IPS-NIHi7 (cell line): Measurements from ENCODE around the gene OTOG.

ENCODE experiments used
- DNase-seq: peaks from one replicate; pipeline ENCODE4 v3.0.0; 2012; ENCODE audit warnings: mixed read lengths; ENCODE audit errors: extremely low spot score

Gene OTOG, protein sequence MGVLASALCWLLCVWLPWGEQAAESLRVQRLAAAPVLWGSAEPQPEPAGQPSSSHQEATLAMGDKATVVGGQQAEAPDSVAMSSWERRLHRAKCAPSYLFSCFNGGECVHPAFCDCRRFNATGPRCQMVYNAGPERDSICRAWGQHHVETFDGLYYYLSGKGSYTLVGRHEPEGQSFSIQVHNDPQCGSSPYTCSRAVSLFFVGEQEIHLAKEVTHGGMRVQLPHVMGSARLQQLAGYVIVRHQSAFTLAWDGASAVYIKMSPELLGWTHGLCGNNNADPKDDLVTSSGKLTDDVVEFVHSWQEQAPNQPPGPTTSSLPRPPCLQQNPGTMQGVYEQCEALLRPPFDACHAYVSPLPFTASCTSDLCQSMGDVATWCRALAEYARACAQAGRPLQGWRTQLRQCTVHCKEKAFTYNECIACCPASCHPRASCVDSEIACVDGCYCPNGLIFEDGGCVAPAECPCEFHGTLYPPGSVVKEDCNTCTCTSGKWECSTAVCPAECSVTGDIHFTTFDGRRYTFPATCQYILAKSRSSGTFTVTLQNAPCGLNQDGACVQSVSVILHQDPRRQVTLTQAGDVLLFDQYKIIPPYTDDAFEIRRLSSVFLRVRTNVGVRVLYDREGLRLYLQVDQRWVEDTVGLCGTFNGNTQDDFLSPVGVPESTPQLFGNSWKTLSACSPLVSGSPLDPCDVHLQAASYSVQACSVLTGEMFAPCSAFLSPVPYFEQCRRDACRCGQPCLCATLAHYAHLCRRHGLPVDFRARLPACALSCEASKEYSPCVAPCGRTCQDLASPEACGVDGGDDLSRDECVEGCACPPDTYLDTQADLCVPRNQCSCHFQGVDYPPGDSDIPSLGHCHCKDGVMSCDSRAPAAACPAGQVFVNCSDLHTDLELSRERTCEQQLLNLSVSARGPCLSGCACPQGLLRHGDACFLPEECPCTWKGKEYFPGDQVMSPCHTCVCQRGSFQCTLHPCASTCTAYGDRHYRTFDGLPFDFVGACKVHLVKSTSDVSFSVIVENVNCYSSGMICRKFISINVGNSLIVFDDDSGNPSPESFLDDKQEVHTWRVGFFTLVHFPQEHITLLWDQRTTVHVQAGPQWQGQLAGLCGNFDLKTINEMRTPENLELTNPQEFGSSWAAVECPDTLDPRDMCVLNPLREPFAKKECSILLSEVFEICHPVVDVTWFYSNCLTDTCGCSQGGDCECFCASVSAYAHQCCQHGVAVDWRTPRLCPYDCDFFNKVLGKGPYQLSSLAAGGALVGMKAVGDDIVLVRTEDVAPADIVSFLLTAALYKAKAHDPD (N-terminal part only)

GRCh38 chr11:17547051-17547577, at the start of gene OTOG:
Gene OTOG, plus strand, starts transcription at chr11:17547259. Its CDS starts 114 bp downstream, at chr11:17547373.
- peak; percentile 85 for DNase-seq

DNA sequence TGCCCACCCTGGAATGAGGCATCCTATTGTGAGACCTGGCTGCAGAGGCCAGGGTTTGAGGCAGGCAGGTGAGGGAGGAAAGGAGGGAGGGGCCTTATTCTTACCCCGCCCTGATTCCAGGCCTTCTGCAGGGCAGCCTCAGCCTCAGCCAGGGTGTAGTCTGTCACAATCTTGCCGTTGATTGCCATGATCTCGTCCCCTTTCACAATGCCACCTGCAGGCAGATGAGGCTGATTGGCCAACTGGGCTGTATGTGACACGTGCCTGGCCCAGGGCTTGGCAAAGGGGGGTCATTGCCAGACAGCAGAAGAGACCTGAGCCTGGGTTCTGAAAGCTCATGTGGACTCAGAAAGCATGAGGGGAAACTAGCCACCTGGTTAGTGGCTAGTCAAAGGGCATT, 49.0 kb upstream of the OTOG start:
- peak; percentile 31 for DNase-seq

GRCh38 chr11:17498475-17498874, 48.6 kb upstream of the OTOG start:
- DNase-seq: peak; percentile 56

- no peak for DNase-seq
Measured at GRCh38 chr11:17500673-17501072, 46.4 kb upstream of the OTOG start.

DNA sequence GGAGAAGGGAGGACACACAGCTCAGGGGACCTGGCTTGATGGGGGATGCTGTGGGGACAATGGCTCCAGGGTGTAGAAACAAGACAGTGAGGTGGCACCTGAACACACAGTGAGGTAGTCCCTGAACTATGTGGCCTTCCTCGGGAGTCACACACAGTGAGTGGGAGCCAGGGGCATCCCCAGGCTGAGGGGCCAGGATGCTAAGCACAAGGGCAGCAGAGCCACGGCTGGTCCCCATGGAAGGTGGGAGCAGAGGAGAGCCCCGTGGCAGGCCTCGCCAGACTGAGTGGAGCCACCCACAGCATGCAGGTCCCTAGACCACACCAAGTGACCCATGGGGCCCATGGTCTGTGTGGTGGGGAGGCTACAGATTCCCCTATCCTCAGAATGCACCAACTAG, 44.4 kb upstream of the OTOG start:
- no peak for DNase-seq

DNA sequence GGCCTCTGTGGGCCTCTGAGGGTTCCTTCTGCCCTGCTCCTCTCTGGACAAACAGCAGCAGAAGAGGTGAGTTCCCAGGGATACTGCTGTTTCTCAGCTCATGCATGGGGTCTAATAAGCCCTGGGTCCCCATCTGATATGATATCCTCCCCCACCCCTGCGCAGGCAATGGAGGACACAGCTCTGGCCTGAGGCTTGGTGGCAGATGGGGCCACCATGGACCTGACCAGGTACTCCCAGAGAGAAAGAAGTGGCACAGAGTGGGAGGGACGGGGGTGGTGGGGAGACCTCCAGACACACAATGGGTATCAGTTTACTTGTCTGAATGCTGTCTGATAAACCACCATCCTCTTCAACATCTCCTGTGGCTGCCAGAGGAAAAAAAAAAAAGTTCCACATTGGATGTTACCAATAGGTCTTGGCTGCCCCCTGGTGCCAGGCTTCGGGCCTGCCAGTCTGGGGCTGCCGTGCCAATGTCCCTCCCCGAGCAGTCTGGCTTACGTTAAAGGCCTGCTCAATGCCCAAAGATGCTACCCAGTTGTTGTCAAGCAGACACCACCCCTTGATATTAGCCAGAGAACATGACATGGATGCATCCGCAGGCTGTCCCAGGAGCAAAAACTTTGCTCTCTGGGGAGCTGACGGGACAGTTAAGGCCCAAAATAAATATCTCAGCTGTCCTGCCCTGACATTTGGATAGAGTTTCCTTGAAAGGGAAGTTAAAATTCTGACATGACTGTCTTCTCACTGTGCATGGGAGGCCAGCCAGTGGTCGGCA, 42.5 kb upstream of the OTOG start:
- DNase-seq: peak; percentile 86

DNA sequence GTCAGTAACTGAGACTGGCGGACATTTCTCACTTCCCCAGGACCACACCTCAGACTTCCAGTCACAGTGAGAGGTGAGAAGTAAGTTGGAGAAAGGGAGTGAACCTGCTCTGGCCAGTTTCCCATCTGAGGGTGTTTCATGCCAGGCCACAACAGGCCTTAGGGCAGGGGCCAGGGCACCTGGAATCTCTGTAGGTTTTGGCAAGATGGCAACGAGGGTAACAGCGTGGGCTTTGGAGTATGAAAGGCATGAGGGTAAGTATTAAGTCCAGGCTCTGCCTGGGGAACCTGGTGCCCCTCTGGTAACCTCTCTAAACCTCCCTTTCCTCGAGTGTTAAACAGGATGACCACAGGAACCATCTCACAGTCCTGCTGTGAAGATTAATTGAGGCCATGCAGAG, 41.9 kb upstream of the OTOG start:
- DNase-seq: no peak

DNA sequence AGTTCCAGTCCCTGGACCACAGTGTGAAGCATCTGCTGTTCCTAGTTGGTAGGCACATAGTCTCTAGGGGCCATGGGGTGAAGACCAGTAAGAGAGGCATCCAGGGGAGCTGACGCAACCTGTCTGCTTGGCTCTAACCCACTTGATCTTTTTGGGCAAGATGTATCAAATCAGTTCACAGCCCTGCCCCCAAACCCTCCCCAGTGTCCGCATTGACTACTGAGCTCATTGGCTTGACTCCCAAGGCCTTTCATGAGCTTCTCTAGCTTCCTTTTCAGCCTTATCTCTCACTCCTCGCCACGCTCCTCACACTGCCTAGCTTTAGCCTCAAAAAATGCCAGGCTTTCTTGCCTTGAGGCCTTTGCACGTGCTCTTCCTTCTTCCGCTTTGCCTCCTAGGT, 40.7 kb upstream of the OTOG start:
- DNase-seq: no peak

- DNase-seq: peak; percentile 32
Measured at GRCh38 chr11:17506942-17507341, 40.1 kb upstream of the OTOG start.

DNA sequence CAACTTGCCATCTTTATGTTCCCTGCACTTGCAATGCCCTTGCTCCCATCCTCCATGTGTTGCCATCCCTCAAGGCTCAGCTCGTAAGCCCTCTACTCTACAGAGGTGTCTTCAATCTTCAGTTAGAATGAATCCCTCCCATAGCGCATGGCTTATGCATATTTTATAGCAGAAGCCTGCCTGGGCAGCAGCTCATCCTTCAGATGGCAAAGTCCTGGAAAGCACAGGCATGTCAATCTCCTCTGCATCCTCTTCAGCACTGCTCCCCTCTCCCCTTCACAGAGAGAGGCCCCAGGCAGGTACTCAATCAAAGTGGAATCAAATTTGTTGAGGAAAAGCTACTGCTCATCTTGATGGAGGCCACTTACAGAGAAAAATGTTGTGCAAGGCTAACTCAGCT, 39.3 kb upstream of the OTOG start:
- DNase-seq: no peak

- no peak for DNase-seq
Measured at GRCh38 chr11:17508306-17508705, 38.8 kb upstream of the OTOG start.

DNA sequence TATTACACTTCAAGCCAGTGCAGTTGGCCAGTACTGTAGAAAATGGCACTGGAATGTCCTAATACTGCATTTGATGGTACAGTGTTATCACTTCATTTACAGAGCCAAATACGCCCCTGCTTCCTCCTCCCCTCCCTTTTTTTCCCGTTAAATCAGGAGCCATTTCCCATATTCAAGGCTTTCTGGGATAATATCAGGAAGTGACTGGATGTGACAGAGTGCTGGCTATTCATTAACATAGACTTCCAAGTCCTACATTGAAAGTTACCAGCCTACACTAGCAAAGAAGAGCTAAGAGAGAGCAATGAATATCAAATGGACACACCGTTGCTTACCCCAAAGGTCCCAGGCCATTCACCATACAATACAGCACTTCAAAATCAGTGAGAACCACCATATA, 38.3 kb upstream of the OTOG start:
- no peak for DNase-seq

DNA sequence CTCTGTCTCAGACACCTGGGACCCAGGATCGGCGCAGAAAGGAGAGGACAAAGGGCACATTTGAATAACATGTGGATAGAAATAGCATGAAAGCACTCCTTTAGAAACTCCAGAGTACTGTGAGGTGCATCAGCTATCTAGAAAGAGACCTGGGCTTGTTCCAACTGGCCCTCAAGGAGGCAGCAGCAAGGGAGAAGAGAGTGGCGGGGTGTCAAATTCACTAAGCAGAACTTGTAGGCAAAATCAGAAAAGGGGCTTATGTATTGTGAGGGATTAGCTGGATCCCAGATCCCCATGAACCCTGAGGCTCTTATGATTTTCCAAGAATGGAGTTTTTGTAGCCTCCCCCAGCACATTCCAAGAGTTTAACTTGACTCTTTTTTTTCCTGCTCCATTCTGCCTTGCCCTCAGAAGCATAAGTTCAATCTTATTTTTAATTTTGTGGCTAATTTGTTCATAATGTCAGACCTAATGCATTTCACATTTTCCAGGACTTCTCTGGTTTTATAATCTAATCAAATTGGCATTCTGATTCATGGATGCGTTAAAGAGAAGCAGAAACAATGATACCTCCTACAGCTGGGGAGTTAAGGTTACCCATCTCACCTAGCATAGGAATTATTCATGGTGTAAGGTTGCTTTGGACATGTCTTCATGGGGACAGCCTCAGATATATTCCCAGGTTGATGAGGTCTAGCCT, 36.4 kb upstream of the OTOG start:
- DNase-seq: no peak

DNA sequence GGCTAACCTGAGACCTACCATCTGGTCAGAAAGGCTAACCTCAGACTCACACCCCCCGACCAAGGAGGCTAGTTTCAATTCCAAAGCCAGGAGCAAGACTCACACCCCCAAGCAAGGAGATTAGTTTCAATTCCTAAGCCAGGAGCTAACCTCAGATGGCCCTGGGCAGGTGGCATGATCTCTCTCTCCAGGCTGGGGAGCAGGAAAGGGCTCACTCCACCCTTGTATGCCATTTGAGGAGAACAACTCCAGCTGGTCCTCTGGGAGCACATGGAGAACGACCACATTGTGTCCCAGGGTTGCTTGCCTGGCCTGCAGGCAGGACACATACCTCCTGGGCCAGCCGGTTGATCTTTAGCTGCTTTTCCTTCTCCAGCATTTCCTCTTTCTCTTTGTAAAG, 35.5 kb upstream of the OTOG start:
- DNase-seq: no peak

GRCh38 chr11:17512101-17512500, 35.0 kb upstream of the OTOG start:
- no peak for DNase-seq

GRCh38 chr11:17513853-17514252, 33.2 kb upstream of the OTOG start:
- DNase-seq: no peak

DNA sequence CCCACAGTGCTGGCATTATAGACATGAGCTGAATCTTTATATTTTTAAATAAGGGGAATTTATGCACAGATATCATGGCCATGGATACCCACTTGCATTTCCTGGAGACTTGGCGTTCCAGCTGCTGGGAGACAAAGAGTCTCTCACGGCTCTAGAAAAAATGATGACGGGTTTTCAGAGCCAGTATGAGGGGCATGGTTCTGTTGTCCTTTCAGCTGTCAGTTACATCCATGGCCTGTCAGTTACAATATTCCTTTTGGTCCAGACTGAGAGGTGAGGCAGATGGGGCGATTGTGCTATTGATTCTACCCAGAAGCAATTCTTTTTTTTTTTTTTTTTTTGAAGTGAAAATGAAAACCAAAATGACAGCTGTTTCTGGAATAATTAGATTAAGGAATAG, 32.6 kb upstream of the OTOG start:
- DNase-seq: no peak

GRCh38 chr11:17515443-17516176, 31.4 kb upstream of the OTOG start:
- DNase-seq: no peak

DNA sequence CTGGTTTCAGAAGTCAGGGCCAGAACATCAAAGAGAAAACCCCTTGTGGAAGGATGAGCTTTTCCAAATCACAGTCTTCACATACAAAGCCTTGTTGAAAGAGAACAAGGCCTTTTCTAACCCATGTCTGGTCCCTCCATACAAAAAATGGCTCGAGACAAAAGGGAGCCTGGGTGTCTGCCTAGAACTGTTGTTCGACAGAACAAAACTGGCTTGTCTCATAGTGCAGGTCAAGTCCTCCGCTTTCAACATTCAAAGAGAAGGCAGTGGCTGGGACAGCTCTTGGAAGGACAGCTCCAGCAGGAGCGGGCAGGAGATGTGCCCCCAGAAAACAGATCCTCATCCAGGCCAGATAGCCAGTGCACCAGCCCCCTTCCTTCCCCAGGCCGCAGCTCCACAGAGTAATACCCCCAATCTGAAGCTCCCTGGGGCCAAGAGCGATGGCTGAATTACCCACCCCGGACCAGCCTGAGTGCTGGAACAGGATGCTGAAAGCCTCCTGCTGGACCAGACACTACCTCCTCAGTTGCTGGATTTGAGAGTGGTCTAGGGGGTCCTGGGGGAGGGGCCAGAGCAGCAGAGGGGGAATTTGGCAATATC, 30.4 kb upstream of the OTOG start:
- no peak for DNase-seq
